Measurements from ENCODE around the gene TWF2. TPM values are rescaled to one million over a fixed set of nuclear protein-coding genes. Genes with fewer than 3 reads are reported as not detected.

The TWF2 gene
- total RNA-seq, 1 experiment from 2014 or later = 44.8 TPM

GRCh38 chr3:52198643-52199608 is 40.0 kb downstream of the TWF2 start:
- Histone ChIP-seq H2BK12ac (ENCODE audit: insufficient read length, low read depth, low read length) (no peak overlapping the region), H3K79me2 (ENCODE audit: insufficient read depth, low read length) (no peaks in the 10 kb centered on the region), H2BK120ac (ENCODE audit: low read depth, low read length, poor library complexity, severe bottlenecking) (no peak overlapping the region), H3K4ac (ENCODE audit: low read depth, low read length) (no peak overlapping the region), H3K14ac (ENCODE audit: insufficient read depth, low read length) (peak overlapping the region; percentile 25; the same call in 1 of the 2 replicates), H3K4me1 (ENCODE audit: insufficient read depth, low read length) (no peaks in the 10 kb centered on the region), H2BK20ac (ENCODE audit: low read depth, low read length, poor library complexity, severe bottlenecking) (no peak overlapping the region), H3K23ac (ENCODE audit: insufficient read length, low read depth, low read length) (no peak overlapping the region), H4K5ac (ENCODE audit: insufficient read length, low read depth, low read length) (no peak overlapping the region), H3K18ac (ENCODE audit: insufficient read length, low read depth, low read length) (no peak overlapping the region), H2BK5ac (ENCODE audit: insufficient read length, low read length) (no peak overlapping the region), H3K9me3 (ENCODE audit: control insufficient read depth, low read depth, low read length) (no peaks in the 10 kb centered on the region), H4K20me1 (ENCODE audit: control insufficient read depth, insufficient read depth, insufficient read length) (no peaks in the 10 kb centered on the region), H3K56ac (ENCODE audit: insufficient read length, low read depth, low read length) (no peak overlapping the region), H3K9ac (ENCODE audit: extremely low read depth, insufficient read length, low read length) (peak overlapping the region; percentile 58), H3K4me2 (ENCODE audit: insufficient read depth, insufficient read length, low read length) (peak overlapping the region; percentile 82), H2AK5ac (ENCODE audit: insufficient read length, low read length) (no peak overlapping the region), H4K91ac (ENCODE audit: insufficient read length, low read depth, low read length) (no peak overlapping the region), H3K79me1 (ENCODE audit: insufficient read depth, low read depth, low read length, poor library complexity, severe bottlenecking) (no peaks in the 10 kb centered on the region), H3T11ph (ENCODE audit: low read length) (no peak overlapping the region), H3K27ac (ENCODE audit: insufficient read length, low read depth, low read length) (no peak overlapping the region), H2BK15ac (ENCODE audit: low read depth, low read length) (no peak overlapping the region), H4K8ac (replicated peaks; ENCODE audit: insufficient read length, low read depth, low read length) (no peak overlapping the region), H3K23me2 (ENCODE audit: insufficient read length, low read depth, low read length, poor library complexity, severe bottlenecking) (peaks cover 7% of the 10 kb centered on the region), H3K27me3 (ENCODE audit: insufficient read depth, low read length) (no peaks in the 10 kb centered on the region; the same call in 1 of the 2 replicates), H2AFZ (ENCODE audit: low read length) (no peak overlapping the region)
- H3K4me1 Mint-ChIP-seq = peaks cover 16 to 17% of the 10 kb centered on the region in 2 experiments
- DNase-seq = no peak
- H3K4me3 Mint-ChIP-seq = peak overlapping the region; percentile 98 to 99
- peaks cover 2% of the 10 kb centered on the region; the same call in 1 of the 2 replicates for H3K27me3 Mint-ChIP-seq (ENCODE audit: low read depth)
- H3K36me3 Mint-ChIP-seq (ENCODE audit: insufficient read depth in 1 of 3, low read depth in 3 of 3) = peaks cover 19 to 47% (median 41%) of the 10 kb centered on the region in 3 experiments; a peak in 6 of 7 replicates
- no peak for TF ChIP-seq CTCF (conservative IDR thresholded peaks at IDR 0.05)
- H3K9me3 Mint-ChIP-seq = no peaks in the 10 kb centered on the region
- H3K27ac Mint-ChIP-seq = peak overlapping the region in 2 of 3 experiments; percentile 94 to 95; a peak in 3 of 7 replicates
- no CpG with 5 or more reads among the region's 14 CpGs for whole genome bisulfite sequencing (ENCODE audit: extremely low coverage, insufficient read length, low lambda C conversion rate)
